Parathyroid adenoma (tissue), 2 donors: ENCODE measurements around the gene C6.

Source experiments
- H2AFZ ChIP-seq: fragments of 300-600 bp; sonication (generic); one replicate; pipeline ENCODE4 v1.7.0; 2017; ENCODE audit warnings: antibody characterized with exemption, mild to moderate bottlenecking
- H3K27ac ChIP-seq: fragments of 300-600 bp; sonication (generic); one replicate; pipeline ENCODE4 v1.7.0; 2017
- H3K27me3 ChIP-seq: fragments of 300-600 bp; sonication (generic); one replicate; pipeline ENCODE4 v1.7.0; 2017; ENCODE audit warnings: low read length; ENCODE audit not compliant: control insufficient read depth, insufficient read depth
- H3K36me3 ChIP-seq: fragments of 300-600 bp; sonication (generic); one replicate; pipeline ENCODE4 v1.7.0; 2017; ENCODE audit warnings: low read length; ENCODE audit not compliant: control insufficient read depth, insufficient read depth
- H3K4me1 ChIP-seq: fragments of 300-600 bp; sonication (generic); one replicate; pipeline ENCODE4 v1.7.0; 2017; ENCODE audit warnings: control low read depth
- H3K4me2 ChIP-seq: fragments of 300-600 bp; sonication (generic); one replicate; pipeline ENCODE4 v1.7.0; 2017; ENCODE audit warnings: low read length
- H3K4me3 ChIP-seq: fragments of 300-600 bp; sonication (generic); one replicate; pipeline ENCODE4 v1.7.0; 2017; ENCODE audit warnings: low read depth, low read length
- H3K79me2 ChIP-seq: fragments of 300-600 bp; sonication (generic); one replicate; pipeline ENCODE4 v1.7.0; 2017; ENCODE audit warnings: control low read depth
- H3K9ac ChIP-seq: fragments of 300-600 bp; sonication (generic); one replicate; pipeline ENCODE4 v1.7.0; 2017; ENCODE audit warnings: mild to moderate bottlenecking
- H3K9me3 ChIP-seq: fragments of 300-600 bp; sonication (generic); one replicate; pipeline ENCODE4 v1.7.0; 2017; ENCODE audit warnings: low read length; ENCODE audit not compliant: control insufficient read depth
- CTCF ChIP-seq: fragments of 300-600 bp; sonication (generic); IDR thresholded peaks from one replicate; pipeline ENCODE4 v1.7.0; 2017; ENCODE audit warnings: antibody characterized with exemption, mild to moderate bottlenecking
- donor health status: primary hyperparathyroidism.

The C6 gene

GRCh38 chr5:41120600-41120999 lies 92.7 kb downstream of the C6 start:
- Histone ChIP-seq H2AFZ (no peak overlapping the region), H3K9ac (no peak overlapping the region), H3K4me2 (no peak overlapping the region), H3K79me2 (no peaks in the 10 kb centered on the region), H3K4me3 (no peak overlapping the region), H3K27ac (no peak overlapping the region), H3K4me1 (no peaks in the 10 kb centered on the region), H3K9me3 (no peaks in the 10 kb centered on the region), H3K36me3 (no peaks in the 10 kb centered on the region), H3K27me3 (no peaks in the 10 kb centered on the region)
- TF ChIP-seq CTCF = no peak

- no peaks in the 10 kb centered on the region for H3K36me3 ChIP-seq
- no peak overlapping the region for H3K4me2 ChIP-seq
- peak; percentile 18 for TF ChIP-seq CTCF
- no peak overlapping the region for H3K9ac ChIP-seq
- peaks cover 5% of the 10 kb centered on the region for H3K4me1 ChIP-seq
- H3K79me2 ChIP-seq = no peaks in the 10 kb centered on the region
- H3K4me3 ChIP-seq = no peak overlapping the region
- H2AFZ ChIP-seq = no peak overlapping the region
- H3K27ac ChIP-seq = no peak overlapping the region
- H3K27me3 ChIP-seq = no peaks in the 10 kb centered on the region
- H3K9me3 ChIP-seq = no peaks in the 10 kb centered on the region
Measured at GRCh38 chr5:41118177-41118576, 95.2 kb downstream of the C6 start.

- H3K9me3 ChIP-seq = no peaks in the 10 kb centered on the region
- H3K36me3 ChIP-seq = no peaks in the 10 kb centered on the region
- H2AFZ ChIP-seq = no peak overlapping the region
- no peak overlapping the region for H3K4me2 ChIP-seq
- peaks cover 5% of the 10 kb centered on the region for H3K4me1 ChIP-seq
- H3K27ac ChIP-seq = no peak overlapping the region
- H3K9ac ChIP-seq = no peak overlapping the region
- no peak for TF ChIP-seq CTCF
- H3K79me2 ChIP-seq = no peaks in the 10 kb centered on the region
- no peak overlapping the region for H3K4me3 ChIP-seq
- no peaks in the 10 kb centered on the region for H3K27me3 ChIP-seq
Measured at GRCh38 chr5:41115281-41115680, 98.1 kb downstream of the C6 start.

- Histone ChIP-seq H2AFZ (peak overlapping the region; percentile 29), H3K9me3 (no peaks in the 10 kb centered on the region), H3K27ac (no peak overlapping the region), H3K27me3 (no peaks in the 10 kb centered on the region), H3K4me3 (no peak overlapping the region), H3K4me1 (peaks cover 5% of the 10 kb centered on the region), H3K4me2 (no peak overlapping the region), H3K36me3 (no peaks in the 10 kb centered on the region), H3K9ac (no peak overlapping the region), H3K79me2 (no peaks in the 10 kb centered on the region)
- TF ChIP-seq CTCF = no peak
Measured at GRCh38 chr5:41112486-41113455, 100.6 kb downstream of the C6 start.

GRCh38 chr5:41109186-41109585 lies 104.1 kb downstream of the C6 start:
- H3K4me1 ChIP-seq = peaks cover 5% of the 10 kb centered on the region
- no peak overlapping the region for H3K9ac ChIP-seq
- H3K27me3 ChIP-seq = no peaks in the 10 kb centered on the region
- no peak overlapping the region for H3K4me2 ChIP-seq
- no peaks in the 10 kb centered on the region for H3K36me3 ChIP-seq
- H3K27ac ChIP-seq = no peak overlapping the region
- no peaks in the 10 kb centered on the region for H3K9me3 ChIP-seq
- no peaks in the 10 kb centered on the region for H3K79me2 ChIP-seq
- TF ChIP-seq CTCF = no peak
- no peak overlapping the region for H3K4me3 ChIP-seq
- no peak overlapping the region for H2AFZ ChIP-seq
